OCI-LY7 (cell line): ENCODE data around the gene GSG1L2. TPM values are rescaled to one million over a fixed set of nuclear protein-coding genes. Genes with fewer than 3 reads are reported as not detected.

ENCODE experiments used
- Bru-seq: library from RNA; stranded (reverse); fragments of 400-500 nt; gene quantifications from one replicate; lab custom pipeline; 2021; lab: Mats Ljungman, UMichigan
- BruChase-seq, 2 experiments: library from RNA; stranded (reverse); fragments of 400-500 nt; gene quantifications; one replicate each; lab custom pipeline; 2021; lab: Mats Ljungman, UMichigan
- BruUV-seq: library from RNA; stranded (reverse); fragments of 400-500 nt; replicated peaks from 2 replicates; lab custom pipeline; 2021; lab: Mats Ljungman, UMichigan
- CTCF ChIA-PET: fragments of 300-600 bp; sonication (Branson Sonifier 250); formaldehyde crosslinking; loops from one replicate; lab custom pipeline; 2022; ENCODE audit warnings: antibody characterized with exemption; ENCODE audit not compliant: unreplicated experiment; lab: Charles Lee
- POLR2A ChIA-PET: fragments of 300-600 bp; sonication (Branson Sonifier 250); formaldehyde crosslinking; loops from one replicate; lab custom pipeline; 2022; ENCODE audit warnings: antibody characterized with exemption; lab: Charles Lee
- DNase-seq: peaks from one replicate; pipeline ENCODE4 v3.0.0-alpha.2; 2015; ENCODE audit warnings: low spot score
- H2AFZ ChIP-seq: fragments of 200-600 bp; sonication (generic), shearing (Covaris generic); 2 replicates; pipeline ENCODE4 v1.6.1; 2014; ENCODE audit warnings: mild to moderate bottlenecking, antibody characterized with exemption, low read length, moderate library complexity
- H3K27ac ChIP-seq: fragments of 200-600 bp; sonication (generic); 2 replicates; pipeline ENCODE4 v1.5.1; 2014; ENCODE audit warnings: mixed run types, low read depth, mild to moderate bottlenecking, moderate library complexity, low read length, inconsistent platforms; ENCODE audit not compliant: poor library complexity, severe bottlenecking
- H3K36me3 ChIP-seq: fragments of 200-600 bp; sonication (generic); 2 replicates; pipeline ENCODE4 v1.6.1; 2014; ENCODE audit warnings: mild to moderate bottlenecking, antibody characterized with exemption, low read length, moderate library complexity, mixed read lengths; ENCODE audit not compliant: insufficient read depth
- H3K4me1 ChIP-seq: fragments of 200-600 bp; sonication (generic); 2 replicates; pipeline ENCODE4 v1.5.1; 2014; ENCODE audit warnings: mild to moderate bottlenecking, low read length; ENCODE audit not compliant: insufficient read depth, poor library complexity, severe bottlenecking
- H3K4me2 ChIP-seq: fragments of 200-600 bp; sonication (generic); 2 replicates; pipeline ENCODE4 v1.6.1; 2014; ENCODE audit warnings: mild to moderate bottlenecking, low read length
- H3K4me3 ChIP-seq: fragments of 200-600 bp; sonication (generic); 2 replicates; pipeline ENCODE4 v1.5.1; 2014; ENCODE audit warnings: mild to moderate bottlenecking, low read depth, low read length; ENCODE audit not compliant: poor library complexity, severe bottlenecking
- H3K79me2 ChIP-seq: fragments of 200-600 bp; sonication (generic); 2 replicates; pipeline ENCODE4 v1.6.1; 2016; ENCODE audit warnings: low read depth, mild to moderate bottlenecking, low read length, moderate library complexity, mixed read lengths; ENCODE audit not compliant: insufficient read depth
- H3K9me2 ChIP-seq: fragments of 200-600 bp; sonication (generic); 2 replicates; pipeline ENCODE4 v1.6.1; 2016; ENCODE audit warnings: mild to moderate bottlenecking, low read length, mixed read lengths; ENCODE audit not compliant: insufficient read depth
- H3K9me3 ChIP-seq: fragments of 200-600 bp; sonication (generic); 2 replicates; pipeline ENCODE4 v1.6.1; 2014; ENCODE audit warnings: mild to moderate bottlenecking, mixed run types, low read length, mixed read lengths
- H4K20me1 ChIP-seq: fragments of 200-600 bp; sonication (generic); 2 replicates; pipeline ENCODE4 v1.6.1; 2014; ENCODE audit warnings: mild to moderate bottlenecking, antibody characterized with exemption, low read length, moderate library complexity, mixed read lengths; ENCODE audit not compliant: insufficient read depth
- CTCF ChIP-seq: fragments of 200-600 bp; sonication (generic); conservative IDR thresholded peaks from 2 replicates; pipeline ENCODE4 v1.5.1; 2014; ENCODE audit warnings: mild to moderate bottlenecking, antibody characterized with exemption, low read length, moderate library complexity, mixed read lengths
- EZH2phosphoT487 ChIP-seq: fragments of 200-600 bp; sonication (generic); IDR thresholded peaks from 2 replicates; pipeline ENCODE4 v1.6.1; 2018; ENCODE audit warnings: low read depth, borderline replicate concordance, mild to moderate bottlenecking, mixed run types, antibody characterized with exemption, low read length, moderate library complexity, mixed read lengths
- intact Hi-C: fragments of 100-400 bp; cut with micrococcal nuclease; formaldehyde crosslinking; loops from one replicate; pipeline ENCODE4 v1.10.0; 2022; ENCODE audit not compliant: unreplicated experiment
- long read RNA-seq: library from polyadenylated mRNA; stranded (forward); transcript quantifications from one replicate; pipeline ENCODE4 v2.0.0, GENCODE V29; 2022
- total RNA-seq, 2 experiments: library from RNA; depleted of rRNA in 1 of 2; stranded (reverse); fragments of >200 nt in 1 of 2; shearing (Covaris generic) in 1 of 2; gene quantifications; 2 replicates each; pipeline ENCODE4 v1.2.3, GENCODE V29; 2014 to 2022

GSG1L2 gene
- not detected in 2 replicates for total RNA-seq (2014; rRNA removed; shearing (Covaris generic))
- total RNA-seq (2022): not detected in 2 replicates
- not detected for Bru-seq, nascent RNA
- BruChase-seq, experiment 1, labeled RNA remaining after a 6-hour chase: not detected
- BruChase-seq, experiment 2, labeled RNA remaining after a 2-hour chase: not detected
- long read RNA-seq: 0 reads

GRCh38 chr17:9821921-9822320 is at the start of gene GSG1L2:
Gene GSG1L2 (minus strand): TSS chr17:9822079. CDS start chr17:9822071, 8 bp downstream.
- no peaks in the 10 kb centered on the region for H3K9me2 ChIP-seq
- no peak within 1 kb of the TSS for H3K4me3 ChIP-seq
- no peak within 1 kb of the TSS for H3K27ac ChIP-seq
- H3K9me3 ChIP-seq: no peaks in the 10 kb centered on the region
- TF ChIP-seq CTCF (no peak), EZH2phosphoT487 (no peak)
- no peaks in the 10 kb centered on the region for H3K36me3 ChIP-seq
- H4K20me1 ChIP-seq: no peaks in the 10 kb centered on the region
- DNase-seq: no peak
- H3K79me2 ChIP-seq: no peaks in the 10 kb centered on the region
- POLR2A ChIA-PET: interaction anchor here (0.6 kb wide), 1 partner anchor 730 kb away, joined by 4 read pairs; no protein-coding TSS in a partner anchor
- CTCF ChIA-PET: no interaction called here
- H3K4me1 ChIP-seq: no peaks in the 10 kb centered on the region
- H3K4me2 ChIP-seq: no peak within 1 kb of the TSS
- intact Hi-C loops: no loop called here
- no TSS peak for BruUV-seq
- H2AFZ ChIP-seq: no peak within 1 kb of the TSS

- Histone ChIP-seq H3K27ac (no peak overlapping the region), H3K36me3 (no peaks in the 10 kb centered on the region), H3K79me2 (no peaks in the 10 kb centered on the region), H2AFZ (no peak overlapping the region), H3K9me2 (no peaks in the 10 kb centered on the region), H3K4me2 (no peak overlapping the region), H4K20me1 (no peaks in the 10 kb centered on the region), H3K9me3 (no peaks in the 10 kb centered on the region), H3K4me1 (no peaks in the 10 kb centered on the region), H3K4me3 (no peak overlapping the region)
- POLR2A ChIA-PET: no interaction called here
- intact Hi-C loops: no loop called here
- CTCF ChIA-PET: no interaction called here
- no peak for DNase-seq
- TF ChIP-seq EZH2phosphoT487 (no peak), CTCF (no peak)
- BruUV-seq: no TSS peak
Measured at GRCh38 chr17:9868552-9868951, 46.7 kb upstream of the GSG1L2 start.

GRCh38 chr17:9865586-9865985 is 43.7 kb upstream of the GSG1L2 start:
- ChIA-PET CTCF (no interaction called here), POLR2A (no interaction called here)
- H3K4me1 ChIP-seq: no peaks in the 10 kb centered on the region
- no peak overlapping the region for H3K4me2 ChIP-seq
- no peak overlapping the region for H3K4me3 ChIP-seq
- H3K9me2 ChIP-seq: no peaks in the 10 kb centered on the region
- H3K36me3 ChIP-seq: no peaks in the 10 kb centered on the region
- intact Hi-C loops: no loop called here
- H3K27ac ChIP-seq: no peak overlapping the region
- no TSS peak for BruUV-seq
- no peak for DNase-seq
- H3K9me3 ChIP-seq: no peaks in the 10 kb centered on the region
- no peaks in the 10 kb centered on the region for H3K79me2 ChIP-seq
- no peak for TF ChIP-seq CTCF
- TF ChIP-seq EZH2phosphoT487: no peak
- no peak overlapping the region for H2AFZ ChIP-seq
- no peaks in the 10 kb centered on the region for H4K20me1 ChIP-seq
